OCI-LY1 (cell line): ENCODE results near the gene TSC22D4.
"Not testable (repeated sequence)": the region's sequence is repeated elsewhere in the genome, so short reads cannot be mapped to it uniquely, and the experiment has no call there.

Source experiments
- CTCF ChIP-seq: fragments of 200-600 bp; sonication (generic), shearing (Covaris generic); IDR thresholded peaks from 2 replicates; pipeline ENCODE4 v1.5.1; 2017; ENCODE audit warnings: mild to moderate bottlenecking, antibody characterized with exemption, low read length, moderate library complexity, mixed read lengths
- EZH2 ChIP-seq: fragments of 200-600 bp; sonication (generic), shearing (Covaris generic); IDR thresholded peaks from 2 replicates; pipeline ENCODE4 v1.8.0; 2017; ENCODE audit warnings: borderline replicate concordance, mixed run types, mild to moderate bottlenecking, antibody characterized with exemption, low read length, moderate library complexity, mixed read lengths

GRCh38 chr7:100453854-100454253 lies 25.2 kb downstream of the TSC22D4 start:
- not testable (repeated sequence) for TF ChIP-seq CTCF, EZH2
